ENCODE measurements around the gene MYL3. TPM values are rescaled to one million over a fixed set of nuclear protein-coding genes. Genes with fewer than 3 reads are reported as not detected.

Gene MYL3
- total RNA-seq, 5 donors from 2014 or later (not counting 1 experiment from before 2014, with no cell fraction given) = not detected

- H3K27me3 Mint-ChIP-seq = peaks cover 0 to 8% of the 10 kb centered on the region in 2 donors
- POLR2A ChIA-PET = no interaction called here
- WGBS (ENCODE audit: insufficient coverage) = 70% methylated on average over 5 of the region's 12 CpGs
- CTCF ChIA-PET = interaction anchor here in 1 of 2 donors (0.5 to 0.6 kb wide), 2 partner anchors 512 to 1592 kb away, joined by 3 to 5 read pairs; no protein-coding TSS in a partner anchor
- Histone ChIP-seq H3K27ac (ENCODE audit: low read length) (no peak overlapping the region), H3K36me3 (ENCODE audit: control insufficient read depth in 2 of 2, extremely low read depth in 1 of 2, insufficient read depth in 1 of 2, low read length in 1 of 2) (no peaks in the 10 kb centered on the region), H3K4me1 (ENCODE audit: control insufficient read depth in 1 of 2, extremely low read depth in 1 of 2, insufficient read depth in 2 of 2, low read length in 2 of 2) (no peaks in the 10 kb centered on the region), H3K27me3 (replicated peaks in 1 of 2; ENCODE audit: control insufficient read depth in 2 of 2, extremely low read depth in 1 of 2, insufficient read depth in 2 of 2, low read length in 1 of 2) (peaks cover 0 to 19% of the 10 kb centered on the region in 2 experiments), H3K9me3 (no peaks in the 10 kb centered on the region), H3K4me3 (ENCODE audit: control insufficient read depth in 1 of 2, extremely low read depth in 1 of 2, low read length in 1 of 2) (no peak overlapping the region)
- DNase-seq = no peak
- H3K27ac Mint-ChIP-seq = no peak overlapping the region
- H3K9me3 Mint-ChIP-seq = no peaks in the 10 kb centered on the region
- no peak for ATAC-seq (replicated peaks in 1 of 4)
- no peaks in the 10 kb centered on the region for H3K4me1 Mint-ChIP-seq
- no peaks in the 10 kb centered on the region for H3K36me3 Mint-ChIP-seq
- H3K4me3 Mint-ChIP-seq = no peak overlapping the region
Measured at GRCh38 chr3:46865031-46865507, 1.8 kb upstream of the MYL3 start.

GRCh38 chr3:46864061-46864881 is 1.0 kb upstream of the MYL3 start:
- Histone ChIP-seq H3K36me3 (ENCODE audit: control insufficient read depth in 2 of 2, extremely low read depth in 1 of 2, insufficient read depth in 1 of 2, low read length in 1 of 2) (no peaks in the 10 kb centered on the region), H3K4me3 (ENCODE audit: control insufficient read depth in 1 of 2, extremely low read depth in 1 of 2, low read length in 1 of 2) (no peak overlapping the region), H3K27ac (ENCODE audit: low read length) (no peak overlapping the region), H3K9me3 (no peaks in the 10 kb centered on the region), H3K4me1 (ENCODE audit: control insufficient read depth in 1 of 2, extremely low read depth in 1 of 2, insufficient read depth in 2 of 2, low read length in 2 of 2) (no peaks in the 10 kb centered on the region), H3K27me3 (replicated peaks in 1 of 2; ENCODE audit: control insufficient read depth in 2 of 2, extremely low read depth in 1 of 2, insufficient read depth in 2 of 2, low read length in 1 of 2) (peaks cover 0 to 21% of the 10 kb centered on the region in 2 experiments)
- ATAC-seq (replicated peaks in 1 of 4) (no peak), DNase-seq (no peak)
- H3K27me3 Mint-ChIP-seq = peaks cover 0 to 3% of the 10 kb centered on the region in 2 donors
- H3K9me3 Mint-ChIP-seq = no peaks in the 10 kb centered on the region
- no peak overlapping the region for H3K27ac Mint-ChIP-seq
- H3K4me3 Mint-ChIP-seq = no peak overlapping the region
- POLR2A ChIA-PET = no interaction called here
- CTCF ChIA-PET = no interaction called here
- 80% methylated on average over 9 of the region's 10 CpGs for WGBS (ENCODE audit: insufficient coverage)
- no peaks in the 10 kb centered on the region for H3K36me3 Mint-ChIP-seq
- no peaks in the 10 kb centered on the region for H3K4me1 Mint-ChIP-seq

GRCh38 chr3:46862369-46863025 is 747 bp downstream of the MYL3 start:
- 70% methylated on average over 5 of the region's 7 CpGs for WGBS (ENCODE audit: insufficient coverage)
- no peaks in the 10 kb centered on the region for H3K4me1 ChIP-seq (ENCODE audit: control insufficient read depth in 1 of 2, extremely low read depth in 1 of 2, insufficient read depth in 2 of 2, low read length in 2 of 2)
- Mint-ChIP-seq H3K9me3 (no peaks in the 10 kb centered on the region), H3K4me1 (no peaks in the 10 kb centered on the region), H3K27ac (no peak overlapping the region), H3K27me3 (peaks cover 4 to 6% of the 10 kb centered on the region in 2 donors), H3K4me3 (no peak overlapping the region), H3K36me3 (no peaks in the 10 kb centered on the region)
- POLR2A ChIA-PET = no interaction called here
- no peak overlapping the region for H3K4me3 ChIP-seq (ENCODE audit: control insufficient read depth in 1 of 2, extremely low read depth in 1 of 2, low read length in 1 of 2)
- H3K9me3 ChIP-seq = no peaks in the 10 kb centered on the region
- no peaks in the 10 kb centered on the region for H3K36me3 ChIP-seq (ENCODE audit: control insufficient read depth in 2 of 2, extremely low read depth in 1 of 2, insufficient read depth in 1 of 2, low read length in 1 of 2)
- peaks cover 0 to 18% of the 10 kb centered on the region in 2 experiments for H3K27me3 ChIP-seq (replicated peaks in 1 of 2; ENCODE audit: control insufficient read depth in 2 of 2, extremely low read depth in 1 of 2, insufficient read depth in 2 of 2, low read length in 1 of 2)
- DNase-seq (peak in 1 of 35 experiments; percentile 0), ATAC-seq (replicated peaks in 1 of 4) (no peak)
- CTCF ChIA-PET = no interaction called here
- H3K27ac ChIP-seq (ENCODE audit: low read length) = no peak overlapping the region

- ATAC-seq (replicated peaks in 1 of 4) = no peak
- H3K27me3 Mint-ChIP-seq = peaks cover 4 to 11% of the 10 kb centered on the region in 2 donors
- ChIA-PET CTCF (no interaction called here), POLR2A (no interaction called here)
- H3K36me3 ChIP-seq (ENCODE audit: control insufficient read depth in 2 of 2, extremely low read depth in 1 of 2, insufficient read depth in 1 of 2, low read length in 1 of 2) = no peaks in the 10 kb centered on the region
- DNase-seq = peak in 1 of 35 experiments; percentile 1
- no peak overlapping the region for H3K4me3 Mint-ChIP-seq
- no peak overlapping the region for H3K27ac ChIP-seq (ENCODE audit: low read length)
- no peaks in the 10 kb centered on the region for H3K4me1 Mint-ChIP-seq
- no peaks in the 10 kb centered on the region for H3K4me1 ChIP-seq (ENCODE audit: control insufficient read depth in 1 of 2, extremely low read depth in 1 of 2, insufficient read depth in 2 of 2, low read length in 2 of 2)
- peaks cover 0 to 24% of the 10 kb centered on the region in 2 experiments for H3K27me3 ChIP-seq (replicated peaks in 1 of 2; ENCODE audit: control insufficient read depth in 2 of 2, extremely low read depth in 1 of 2, insufficient read depth in 2 of 2, low read length in 1 of 2)
- no peaks in the 10 kb centered on the region for H3K9me3 Mint-ChIP-seq
- 92% methylated on average over 6 of the region's 12 CpGs for WGBS (ENCODE audit: insufficient coverage)
- no peak overlapping the region for H3K4me3 ChIP-seq (ENCODE audit: control insufficient read depth in 1 of 2, extremely low read depth in 1 of 2, low read length in 1 of 2)
- no peaks in the 10 kb centered on the region for H3K9me3 ChIP-seq
- no peak overlapping the region for H3K27ac Mint-ChIP-seq
- H3K36me3 Mint-ChIP-seq = no peaks in the 10 kb centered on the region
Measured at GRCh38 chr3:46861605-46862368, 1.5 kb downstream of the MYL3 start.

GRCh38 chr3:46860810-46861604 is 2.2 kb downstream of the MYL3 start:
- H3K27me3 ChIP-seq (replicated peaks in 1 of 2; ENCODE audit: control insufficient read depth in 2 of 2, extremely low read depth in 1 of 2, insufficient read depth in 2 of 2, low read length in 1 of 2) = peaks cover 0 to 29% of the 10 kb centered on the region in 2 experiments
- no peak overlapping the region for H3K4me3 ChIP-seq (ENCODE audit: control insufficient read depth in 1 of 2, extremely low read depth in 1 of 2, low read length in 1 of 2)
- no peaks in the 10 kb centered on the region for H3K4me1 ChIP-seq (ENCODE audit: control insufficient read depth in 1 of 2, extremely low read depth in 1 of 2, insufficient read depth in 2 of 2, low read length in 2 of 2)
- no peaks in the 10 kb centered on the region for H3K9me3 ChIP-seq
- POLR2A ChIA-PET = no interaction called here
- ATAC-seq (replicated peaks in 1 of 4) = no peak
- no peak overlapping the region for H3K27ac ChIP-seq (ENCODE audit: low read length)
- Mint-ChIP-seq H3K27ac (no peak overlapping the region), H3K4me3 (no peak overlapping the region), H3K27me3 (peaks cover 4 to 11% of the 10 kb centered on the region in 2 donors), H3K9me3 (no peaks in the 10 kb centered on the region), H3K36me3 (no peaks in the 10 kb centered on the region), H3K4me1 (no peaks in the 10 kb centered on the region)
- WGBS (ENCODE audit: insufficient coverage) = 87% methylated on average over 6 of the region's 10 CpGs
- CTCF ChIA-PET = no interaction called here
- DNase-seq = peak in 1 of 35 experiments; percentile 1
- no peaks in the 10 kb centered on the region for H3K36me3 ChIP-seq (ENCODE audit: control insufficient read depth in 2 of 2, extremely low read depth in 1 of 2, insufficient read depth in 1 of 2, low read length in 1 of 2)

Measured in T-cell (primary cell).